GM21737 (cell line): ENCODE measurements around the gene KIF26B.

Source experiments
- ATAC-seq: cut with Tn5 transposase; IDR thresholded peaks from one replicate; pipeline ENCODE4 v1.9.1; 2021; ENCODE audit warnings: mild to moderate bottlenecking, moderate library complexity; ENCODE audit not compliant: unreplicated experiment

The KIF26B gene

GRCh38 chr1:245168906-245169305 lies 14.1 kb downstream of the KIF26B start:
- no peak for ATAC-seq

- no peak for ATAC-seq
Observed at GRCh38 chr1:245169376-245169775, 14.6 kb downstream of the KIF26B start.

GRCh38 chr1:245172026-245172425 lies 17.2 kb downstream of the KIF26B start:
- ATAC-seq: no peak

GRCh38 chr1:245172829-245173228 lies 18.0 kb downstream of the KIF26B start:
- ATAC-seq: no peak

GRCh38 chr1:245173446-245174211 lies 18.8 kb downstream of the KIF26B start:
- no peak for ATAC-seq

GRCh38 chr1:245177071-245177900 lies 22.5 kb downstream of the KIF26B start:
- no peak for ATAC-seq

- no peak for ATAC-seq
Observed at GRCh38 chr1:245179706-245180105, 24.9 kb downstream of the KIF26B start.

GRCh38 chr1:245180496-245181157 lies 25.8 kb downstream of the KIF26B start:
- no peak for ATAC-seq

GRCh38 chr1:245181158-245181517 lies 26.4 kb downstream of the KIF26B start:
- ATAC-seq: no peak

- no peak for ATAC-seq
Observed at GRCh38 chr1:245182028-245182427, 27.2 kb downstream of the KIF26B start.

GRCh38 chr1:245183429-245183828 lies 28.6 kb downstream of the KIF26B start:
- no peak for ATAC-seq

- no peak for ATAC-seq
Observed at GRCh38 chr1:245184779-245185178, 30.0 kb downstream of the KIF26B start.

GRCh38 chr1:245188403-245188802 lies 33.6 kb downstream of the KIF26B start:
- no peak for ATAC-seq

- no peak for ATAC-seq
Observed at GRCh38 chr1:245195398-245195797, 40.6 kb downstream of the KIF26B start.

GRCh38 chr1:245197121-245197520 lies 42.3 kb downstream of the KIF26B start:
- no peak for ATAC-seq

- ATAC-seq: no peak
Observed at GRCh38 chr1:245197911-245198379, 43.2 kb downstream of the KIF26B start.

GRCh38 chr1:245198748-245199516 lies 44.1 kb downstream of the KIF26B start:
- ATAC-seq: no peak

- no peak for ATAC-seq
Observed at GRCh38 chr1:245200146-245200545, 45.4 kb downstream of the KIF26B start.

GRCh38 chr1:245201201-245201600 lies 46.4 kb downstream of the KIF26B start:
- no peak for ATAC-seq

GRCh38 chr1:245201827-245202226 lies 47.0 kb downstream of the KIF26B start:
- ATAC-seq: no peak

- no peak for ATAC-seq
Observed at GRCh38 chr1:245205396-245205795, 50.6 kb downstream of the KIF26B start.
